ENCODE measurements around the gene SPATA17. TPM values are rescaled to one million over a fixed set of nuclear protein-coding genes. Genes with fewer than 3 reads are reported as not detected.

SPATA17 gene
- polyA plus RNA-seq, 1 of the 3 experiments (the other 2 are of a cell fraction): 1.2 TPM

DNA sequence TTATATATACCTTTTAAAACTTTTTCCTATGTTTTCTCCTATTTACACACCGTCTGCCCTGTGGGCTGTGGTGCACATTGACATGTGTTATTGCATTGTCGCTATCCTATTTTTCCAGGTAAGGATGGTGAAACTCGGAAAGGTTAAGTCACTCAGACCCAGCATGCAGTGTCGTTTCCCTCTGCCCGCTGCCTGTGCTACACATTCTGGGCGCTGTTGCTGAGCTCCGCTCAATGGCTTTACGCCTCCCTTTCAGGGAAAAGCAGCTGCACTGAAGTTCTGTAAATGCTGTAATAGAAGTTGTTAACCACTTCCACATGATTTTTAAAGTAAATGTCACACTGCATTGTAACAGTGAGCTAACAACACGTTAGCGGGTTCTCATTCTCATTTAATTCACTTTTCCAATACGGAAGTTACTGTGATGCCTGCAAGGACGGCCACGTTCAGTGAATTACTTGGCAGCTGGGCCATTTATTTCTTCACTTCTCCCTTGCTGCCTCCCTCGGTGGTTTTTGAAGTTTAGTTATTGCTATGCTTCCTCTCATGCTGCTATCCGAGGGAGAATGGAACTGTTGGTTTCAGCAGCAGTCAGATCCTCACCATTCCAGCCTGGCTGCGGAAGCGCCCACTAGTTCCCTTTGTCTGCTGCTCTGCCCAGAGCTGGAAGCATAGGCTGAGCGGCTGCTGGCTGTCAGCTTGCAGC is 288.7 kb downstream of the SPATA17 start (continued):
- TF ChIP-seq, protein P1, sequence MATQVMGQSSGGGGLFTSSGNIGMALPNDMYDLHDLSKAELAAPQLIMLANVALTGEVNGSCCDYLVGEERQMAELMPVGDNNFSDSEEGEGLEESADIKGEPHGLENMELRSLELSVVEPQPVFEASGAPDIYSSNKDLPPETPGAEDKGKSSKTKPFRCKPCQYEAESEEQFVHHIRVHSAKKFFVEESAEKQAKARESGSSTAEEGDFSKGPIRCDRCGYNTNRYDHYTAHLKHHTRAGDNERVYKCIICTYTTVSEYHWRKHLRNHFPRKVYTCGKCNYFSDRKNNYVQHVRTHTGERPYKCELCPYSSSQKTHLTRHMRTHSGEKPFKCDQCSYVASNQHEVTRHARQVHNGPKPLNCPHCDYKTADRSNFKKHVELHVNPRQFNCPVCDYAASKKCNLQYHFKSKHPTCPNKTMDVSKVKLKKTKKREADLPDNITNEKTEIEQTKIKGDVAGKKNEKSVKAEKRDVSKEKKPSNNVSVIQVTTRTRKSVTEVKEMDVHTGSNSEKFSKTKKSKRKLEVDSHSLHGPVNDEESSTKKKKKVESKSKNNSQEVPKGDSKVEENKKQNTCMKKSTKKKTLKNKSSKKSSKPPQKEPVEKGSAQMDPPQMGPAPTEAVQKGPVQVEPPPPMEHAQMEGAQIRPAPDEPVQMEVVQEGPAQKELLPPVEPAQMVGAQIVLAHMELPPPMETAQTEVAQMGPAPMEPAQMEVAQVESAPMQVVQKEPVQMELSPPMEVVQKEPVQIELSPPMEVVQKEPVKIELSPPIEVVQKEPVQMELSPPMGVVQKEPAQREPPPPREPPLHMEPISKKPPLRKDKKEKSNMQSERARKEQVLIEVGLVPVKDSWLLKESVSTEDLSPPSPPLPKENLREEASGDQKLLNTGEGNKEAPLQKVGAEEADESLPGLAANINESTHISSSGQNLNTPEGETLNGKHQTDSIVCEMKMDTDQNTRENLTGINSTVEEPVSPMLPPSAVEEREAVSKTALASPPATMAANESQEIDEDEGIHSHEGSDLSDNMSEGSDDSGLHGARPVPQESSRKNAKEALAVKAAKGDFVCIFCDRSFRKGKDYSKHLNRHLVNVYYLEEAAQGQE (IDR thresholded peaks at IDR 0.05; ENCODE audit: low read depth, low read length): no peak
- no peak for TF ChIP-seq EZH2phosphoT487 (IDR thresholded peaks at IDR 0.05; ENCODE audit: borderline replicate concordance, low read depth)
- TF ChIP-seq YY1 (IDR thresholded peaks at IDR 0.05; ENCODE audit: low read depth): no peak
- TF ChIP-seq GATA2 (CRISPR knock-in tag; IDR thresholded peaks at IDR 0.05): no peak
- TF ChIP-seq RCOR1 (IDR thresholded peaks at IDR 0.05; ENCODE audit: low read length): no peak

Small RNAs within 50 kb of the gene (small RNA-seq; reads per million reads assigned to genes)
- gene UBBP2: 0 to 3.3 (median 0) reads per million in 7 experiments

Other genes with a start within 250 kb of the SPATA17 start
- gene GPATCH2, start 254 bp upstream of the SPATA17 start, polyA plus RNA-seq (2012; rRNA removed): 4.2 and 5.8 TPM in 2 replicates